GM23338 (cell line): ENCODE measurements around the gene INAFM1. TPM values are rescaled to one million over a fixed set of nuclear protein-coding genes. Genes with fewer than 3 reads are reported as not detected.
A peak's percentile ranks its signal among the peaks of the same experiment; 100 is the strongest.

Source experiments
- ATAC-seq: fragments of 200-7000 bp; cut with Tn5 transposase; 3 replicates; pipeline ENCODE4 v1.9.1; 2020
- DNase-seq: peaks from one replicate; pipeline ENCODE4 v3.0.0-alpha.2; 2015; ENCODE audit warnings: low spot score
- H2AFZ ChIP-seq: fragments of 200-600 bp; sonication (generic); 2 replicates; pipeline ENCODE4 v1.8.0; 2016; ENCODE audit warnings: antibody characterized with exemption, mild to moderate bottlenecking, moderate library complexity
- H3F3A ChIP-seq: fragments of 200-600 bp; sonication (generic); replicated peaks from 2 replicates; pipeline ENCODE4 v1.8.0; 2017; ENCODE audit warnings: antibody characterized with exemption, mixed run types, low read depth
- H3K27ac ChIP-seq: fragments of 200-600 bp; sonication (generic); 2 replicates; pipeline ENCODE4 v1.6.1; 2016; ENCODE audit warnings: low read depth
- H3K27me3 ChIP-seq: fragments of 200-600 bp; sonication (generic); 2 replicates; pipeline ENCODE4 v1.8.0; 2016; ENCODE audit warnings: mild to moderate bottlenecking, mixed run types, moderate library complexity; ENCODE audit not compliant: insufficient read depth
- H3K36me3 ChIP-seq: fragments of 200-600 bp; sonication (generic); 2 replicates; pipeline ENCODE4 v1.8.0; 2016; ENCODE audit warnings: mild to moderate bottlenecking; ENCODE audit not compliant: insufficient read depth
- H3K4me1 ChIP-seq: fragments of 200-600 bp; sonication (generic); 2 replicates; pipeline ENCODE4 v1.8.0; 2016; ENCODE audit warnings: mild to moderate bottlenecking, moderate library complexity; ENCODE audit not compliant: insufficient read depth
- H3K4me2 ChIP-seq: fragments of 200-600 bp; sonication (generic); 2 replicates; pipeline ENCODE4 v1.7.1; 2017; ENCODE audit warnings: mixed run types
- H3K4me3 ChIP-seq: fragments of 200-600 bp; sonication (generic); 2 replicates; pipeline ENCODE4 v1.6.1; 2016; ENCODE audit warnings: mixed run types
- H3K79me2 ChIP-seq: fragments of 200-600 bp; sonication (generic); replicated peaks from 2 replicates; pipeline ENCODE4 v1.8.0; 2017; ENCODE audit warnings: mild to moderate bottlenecking; ENCODE audit not compliant: insufficient read depth
- H3K9me2 ChIP-seq: fragments of 200-600 bp; sonication (generic); 2 replicates; pipeline ENCODE4 v1.8.0; 2017; ENCODE audit not compliant: insufficient read depth
- H4K20me1 ChIP-seq: fragments of 200-600 bp; sonication (generic); replicated peaks from 2 replicates; pipeline ENCODE4 v1.8.0; 2017; ENCODE audit warnings: mild to moderate bottlenecking; ENCODE audit not compliant: insufficient read depth
- H3K27ac Mint-ChIP-seq: 2 replicates; pipeline ENCODE4 v1.8.0; 2020; ENCODE audit warnings: inconsistent platforms, mild to moderate bottlenecking, moderate library complexity, mixed read lengths
- H3K27me3 Mint-ChIP-seq: 3 replicates; pipeline ENCODE4 v1.8.0; 2022; ENCODE audit warnings: low read depth, mild to moderate bottlenecking, moderate library complexity, mixed read lengths, inconsistent platforms; ENCODE audit not compliant: insufficient read depth, poor library complexity
- H3K36me3 Mint-ChIP-seq: 3 replicates; pipeline ENCODE4 v1.8.0; 2021; ENCODE audit warnings: low read depth, mild to moderate bottlenecking, inconsistent platforms, moderate library complexity, mixed read lengths
- H3K4me1 Mint-ChIP-seq: 3 replicates; pipeline ENCODE4 v1.8.0; 2020; ENCODE audit warnings: mild to moderate bottlenecking, inconsistent platforms, mixed read lengths
- H3K4me3 Mint-ChIP-seq: 3 replicates; pipeline ENCODE4 v1.8.0; 2021; ENCODE audit warnings: moderate library complexity, mild to moderate bottlenecking, inconsistent platforms, mixed read lengths
- H3K9me3 Mint-ChIP-seq: 3 replicates; pipeline ENCODE4 v1.8.0; 2020; ENCODE audit warnings: moderate library complexity, mild to moderate bottlenecking, inconsistent platforms, mixed read lengths
- CREB1 ChIP-seq: fragments of 250-450 bp; sonication (Bioruptor Pico); IDR thresholded peaks from 2 replicates; pipeline ENCODE4 v1.5.0; 2020; ENCODE audit warnings: low read depth, mild to moderate bottlenecking, moderate library complexity
- EZH2phosphoT487 ChIP-seq: fragments of 200-600 bp; sonication (generic); IDR thresholded peaks from one replicate; pipeline ENCODE4 v1.8.1; 2018; ENCODE audit warnings: antibody characterized with exemption; ENCODE audit not compliant: unreplicated experiment
- POLR2AphosphoS5 ChIP-seq: IDR thresholded peaks from 2 replicates; pipeline ENCODE4 v1.6.1; 2016; ENCODE audit warnings: antibody characterized with exemption, low read depth
- STAT1 ChIP-seq: IDR thresholded peaks from one replicate; pipeline ENCODE4 v1.6.1; 2016; ENCODE audit warnings: antibody characterized with exemption; ENCODE audit not compliant: unreplicated experiment
- ZNF114 ChIP-seq: fragments of 250-450 bp; sonication (Bioruptor Pico); IDR thresholded peaks from 2 replicates; pipeline ENCODE4 v1.5.0; 2020; ENCODE audit warnings: mild to moderate bottlenecking, moderate library complexity
- ZNF331 ChIP-seq: fragments of 250-450 bp; sonication (Bioruptor Pico); IDR thresholded peaks from 2 replicates; pipeline ENCODE4 v1.5.0; 2020; ENCODE audit warnings: low read depth, mild to moderate bottlenecking, moderate library complexity
- polyA plus RNA-seq: library from polyadenylated mRNA; unstranded; fragments of >200 nt; fragmentation: Nextera tagmentation; extraction: Ambion mirVana; gene quantifications from 2 replicates; pipeline ENCODE4 v1.2.1, GENCODE V29; 2016
- total RNA-seq: library from RNA; depleted of rRNA; stranded (reverse); fragments of >200 nt; shearing (Covaris generic); gene quantifications from 2 replicates; pipeline ENCODE4 v1.2.3, GENCODE V29; 2014
- TF ChIP-seq, protein P1 (sequence below): IDR thresholded peaks from 2 replicates; pipeline ENCODE4 v1.6.1; 2016; ENCODE audit warnings: antibody characterized with exemption

The INAFM1 gene
- total and polyA plus RNA-seq, 2 experiments from 2014 or later, result 2.9 to 10.2 TPM

- Histone ChIP-seq H3K4me1 (peaks cover 32% of the 10 kb centered on the region), H3K4me2 (peak overlapping the region; percentile 92), H3K79me2 (peaks cover 40% of the 10 kb centered on the region), H4K20me1 (no peaks in the 10 kb centered on the region; the same call in 1 of the 2 replicates), H3K27ac (peak overlapping the region; percentile 99), H3F3A (peaks cover 22% of the 10 kb centered on the region), H3K27me3 (peaks cover 11% of the 10 kb centered on the region), H3K4me3 (peak overlapping the region; percentile 96), H2AFZ (no peak overlapping the region), H3K36me3 (no peaks in the 10 kb centered on the region; the same call in 1 of the 2 replicates), H3K9me2 (no peaks in the 10 kb centered on the region)
- peak; percentile 61 for DNase-seq
- H3K27me3 Mint-ChIP-seq, result peaks cover 20% of the 10 kb centered on the region
- peak; percentile 6 for ATAC-seq
- peaks cover 18% of the 10 kb centered on the region for H3K4me1 Mint-ChIP-seq
- peaks cover 27% of the 10 kb centered on the region for H3K36me3 Mint-ChIP-seq
- peak overlapping the region; percentile 95 for H3K27ac Mint-ChIP-seq
- TF ChIP-seq POLR2AphosphoS5 (peak; percentile 18; the same call in 1 of the 2 replicates), STAT1 (no peak)
- H3K4me3 Mint-ChIP-seq, result peak overlapping the region; percentile 47; the same call in 2 of the 3 replicates
- H3K9me3 Mint-ChIP-seq, result peaks cover 2% of the 10 kb centered on the region; the same call in 1 of the 3 replicates
Observed at GRCh38 chr19:47226426-47227351, 48.0 kb upstream of the INAFM1 start.

- Histone ChIP-seq H3F3A (peaks cover 30% of the 10 kb centered on the region), H3K4me3 (peak overlapping the region; percentile 96), H3K4me2 (peak overlapping the region; percentile 95), H3K79me2 (peaks cover 40% of the 10 kb centered on the region), H4K20me1 (no peaks in the 10 kb centered on the region; the same call in 1 of the 2 replicates), H3K9me2 (no peaks in the 10 kb centered on the region), H3K36me3 (no peaks in the 10 kb centered on the region; the same call in 1 of the 2 replicates), H3K27ac (peak overlapping the region; percentile 99), H3K4me1 (peaks cover 36% of the 10 kb centered on the region), H3K27me3 (peaks cover 11% of the 10 kb centered on the region), H2AFZ (no peak overlapping the region)
- ATAC-seq (peak; percentile 55), DNase-seq (peak; percentile 100)
- no peak for TF ChIP-seq EZH2phosphoT487
- TF ChIP-seq ZNF114 (CRISPR knock-in tag), result 0 out of 2 replicates have a peak, but pooled peaks have one; percentile 18
- TF ChIP-seq CREB1 (CRISPR knock-in tag), result peak; percentile 39; the same call in 1 of the 2 replicates
- TF ChIP-seq, protein P1, sequence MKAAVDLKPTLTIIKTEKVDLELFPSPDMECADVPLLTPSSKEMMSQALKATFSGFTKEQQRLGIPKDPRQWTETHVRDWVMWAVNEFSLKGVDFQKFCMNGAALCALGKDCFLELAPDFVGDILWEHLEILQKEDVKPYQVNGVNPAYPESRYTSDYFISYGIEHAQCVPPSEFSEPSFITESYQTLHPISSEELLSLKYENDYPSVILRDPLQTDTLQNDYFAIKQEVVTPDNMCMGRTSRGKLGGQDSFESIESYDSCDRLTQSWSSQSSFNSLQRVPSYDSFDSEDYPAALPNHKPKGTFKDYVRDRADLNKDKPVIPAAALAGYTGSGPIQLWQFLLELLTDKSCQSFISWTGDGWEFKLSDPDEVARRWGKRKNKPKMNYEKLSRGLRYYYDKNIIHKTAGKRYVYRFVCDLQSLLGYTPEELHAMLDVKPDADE, result peak; percentile 61
- peak; percentile 51 for TF ChIP-seq POLR2AphosphoS5
- no peak for TF ChIP-seq ZNF331 (CRISPR knock-in tag)
- H3K27me3 Mint-ChIP-seq, result peaks cover 22% of the 10 kb centered on the region
- H3K4me3 Mint-ChIP-seq, result no peak overlapping the region; the same call in 1 of the 3 replicates
- peaks cover 19% of the 10 kb centered on the region for H3K4me1 Mint-ChIP-seq
- H3K27ac Mint-ChIP-seq, result peak overlapping the region; percentile 95
- H3K9me3 Mint-ChIP-seq, result peaks cover 2% of the 10 kb centered on the region; the same call in 1 of the 3 replicates
- peaks cover 19% of the 10 kb centered on the region for H3K36me3 Mint-ChIP-seq
Observed at GRCh38 chr19:47227352-47228167, 47.1 kb upstream of the INAFM1 start.
